Measurements from ENCODE around the gene EXOSC10.
"Not testable (repeated sequence)": the region's sequence is repeated elsewhere in the genome, so short reads cannot be mapped to it uniquely, and the experiment has no call there.

Gene EXOSC10

DNA sequence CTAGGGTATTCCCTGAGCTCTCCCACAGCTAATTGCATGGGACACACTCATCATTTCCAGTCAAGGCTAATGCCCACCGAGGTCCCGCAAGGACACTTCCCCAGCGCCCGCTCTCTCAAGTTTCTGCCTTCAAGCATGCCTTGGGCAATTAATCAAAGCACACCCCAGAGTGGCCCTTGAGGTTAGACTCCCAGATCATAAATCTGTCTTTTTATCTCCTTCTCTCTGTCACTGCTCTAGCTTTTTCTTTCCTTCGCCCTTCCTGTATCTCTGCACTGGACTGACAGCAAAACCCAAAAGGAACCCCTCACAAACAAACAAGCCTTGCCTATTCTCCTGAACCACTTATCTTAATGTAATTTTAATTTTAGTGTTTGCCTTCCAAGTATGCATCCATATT lies 7.9 kb upstream of the EXOSC10 start:
- no peak for DNase-seq

DNA sequence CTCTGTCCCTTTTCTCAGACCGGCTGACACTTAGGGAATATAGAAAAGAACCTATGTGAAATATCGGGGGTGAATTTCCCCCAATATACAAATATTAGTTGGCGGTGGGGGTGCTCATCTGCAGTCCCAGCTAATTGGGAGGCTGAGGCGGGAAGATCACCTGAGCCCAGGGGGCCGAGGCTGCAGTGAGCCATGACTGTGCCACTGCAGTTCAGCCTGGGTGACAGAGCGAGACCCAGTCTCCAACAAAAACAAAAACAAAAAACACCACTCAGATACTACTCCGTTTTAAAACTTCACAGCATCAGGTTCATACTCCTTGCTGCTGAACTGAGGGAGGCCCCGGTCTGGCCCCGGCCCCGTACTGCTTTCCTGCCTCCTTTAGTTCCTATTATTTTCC lies 5.9 kb upstream of the EXOSC10 start:
- no peak for DNase-seq

DNA sequence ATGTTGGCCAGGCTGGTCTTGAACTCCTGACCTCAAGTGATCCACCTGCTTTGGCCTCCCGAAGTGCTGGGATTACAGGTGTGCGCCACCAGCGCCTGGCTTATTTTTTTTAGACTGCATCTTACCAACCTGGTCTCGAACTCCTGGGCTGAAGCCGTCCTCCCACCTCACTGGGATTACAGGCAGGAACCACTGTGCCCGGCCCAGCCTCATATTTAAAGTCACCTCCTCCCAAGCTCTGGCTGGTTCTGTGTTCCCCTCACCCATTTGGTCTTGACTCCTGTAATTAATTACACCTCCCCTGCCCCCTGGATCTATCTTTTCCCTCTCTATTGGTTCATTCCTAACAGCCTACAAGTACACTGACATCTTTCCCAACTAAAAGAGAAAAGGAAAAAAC lies 1.7 kb upstream of the EXOSC10 start:
- no peak for DNase-seq

DNA sequence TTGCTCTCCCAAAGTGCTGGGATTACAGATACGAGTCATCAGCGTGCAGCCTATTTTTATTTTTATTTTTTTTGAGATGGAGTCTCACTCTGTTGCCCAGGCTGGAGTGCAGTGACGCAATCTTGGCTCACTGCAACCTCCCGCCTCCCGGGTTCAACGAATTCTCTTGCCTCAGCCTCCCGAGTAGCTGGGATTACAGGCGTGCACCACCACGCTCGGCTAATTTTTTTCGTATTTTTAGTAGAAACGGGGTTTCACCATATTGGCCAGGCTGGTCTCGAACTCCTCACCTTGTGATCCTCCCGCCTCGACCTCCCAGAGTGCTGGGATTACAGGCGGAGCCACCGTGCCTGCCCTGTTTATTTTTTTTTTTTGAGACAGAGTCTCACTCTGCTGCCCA lies 1.1 kb upstream of the EXOSC10 start:
- DNase-seq, result not testable (repeated sequence)

DNA sequence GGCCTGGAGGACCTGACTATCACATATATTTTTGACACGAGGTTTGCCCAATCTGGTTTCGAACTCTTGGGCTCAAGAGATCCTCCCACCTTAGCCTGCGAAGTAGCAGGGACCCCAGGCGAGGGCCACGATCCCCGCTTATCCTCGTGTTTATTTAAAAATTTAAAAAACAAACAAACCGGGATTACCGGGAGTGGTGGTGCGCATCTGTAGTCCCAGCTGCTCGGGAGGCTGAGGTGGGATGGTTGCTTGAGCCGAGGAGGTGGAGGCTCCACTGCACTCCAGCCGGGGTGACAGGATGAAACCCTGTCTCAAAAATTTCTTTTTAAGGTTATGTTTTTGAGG lies 452 bp upstream of the EXOSC10 start:
- DNase-seq, result no peak

DNA sequence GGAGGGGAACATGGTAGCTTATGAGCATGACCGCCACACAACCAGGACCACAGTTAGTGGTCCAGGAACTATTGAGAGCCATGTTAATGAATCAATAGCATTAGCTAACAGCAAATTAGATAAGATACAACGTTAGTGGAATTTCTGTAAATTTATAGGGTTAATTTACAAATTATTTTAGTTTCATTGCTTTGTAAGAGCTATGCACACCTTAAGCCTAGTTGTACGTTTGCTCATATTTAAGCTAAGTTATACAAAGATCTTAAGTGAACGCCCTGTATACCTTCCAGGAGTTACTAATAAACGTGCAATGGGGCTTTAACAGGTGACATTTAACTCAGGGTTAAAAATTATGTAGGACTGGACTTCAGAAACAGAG lies 749 bp downstream of the EXOSC10 start:
- DNase-seq, result no peak

DNA sequence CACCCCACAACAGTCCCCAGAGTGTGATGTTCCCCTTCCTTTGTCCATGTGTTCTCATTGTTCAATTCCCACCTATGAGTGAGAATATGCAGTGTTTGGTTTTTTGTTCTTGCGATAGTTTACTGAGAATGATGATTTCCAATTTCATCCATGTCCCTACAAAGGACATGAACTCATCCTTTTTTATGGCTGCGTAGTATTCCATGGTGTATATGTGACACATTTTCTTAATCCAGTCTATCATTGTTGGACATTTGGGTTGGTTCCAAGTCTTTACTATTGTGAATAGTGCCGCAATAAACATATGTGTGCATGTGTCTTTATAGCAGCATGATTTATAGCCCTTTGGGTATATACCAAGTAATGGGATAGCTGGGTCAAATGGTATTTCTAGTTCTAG lies 15.9 kb downstream of the EXOSC10 start:
- not testable (repeated sequence) for DNase-seq

DNA sequence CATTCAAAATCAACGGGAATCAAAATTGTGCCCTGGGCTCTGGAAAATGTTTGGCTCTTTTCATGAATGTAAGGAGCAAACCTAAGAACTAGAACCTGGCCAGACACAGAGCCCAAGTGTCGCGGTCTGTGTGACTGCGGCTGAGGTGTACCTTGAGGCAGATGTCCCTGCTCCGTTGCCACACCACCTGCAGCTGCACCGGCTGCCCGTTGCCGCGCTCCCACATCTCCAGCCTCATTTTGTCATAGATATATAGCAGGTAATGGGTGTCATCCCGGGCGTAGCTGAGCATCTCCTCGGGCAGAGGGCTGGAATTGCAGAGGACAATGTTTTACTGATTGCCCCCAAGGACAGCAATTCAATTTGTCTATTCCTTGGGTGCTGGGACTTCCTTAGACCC lies 18.7 kb downstream of the EXOSC10 start:
- DNase-seq, result no peak

DNA sequence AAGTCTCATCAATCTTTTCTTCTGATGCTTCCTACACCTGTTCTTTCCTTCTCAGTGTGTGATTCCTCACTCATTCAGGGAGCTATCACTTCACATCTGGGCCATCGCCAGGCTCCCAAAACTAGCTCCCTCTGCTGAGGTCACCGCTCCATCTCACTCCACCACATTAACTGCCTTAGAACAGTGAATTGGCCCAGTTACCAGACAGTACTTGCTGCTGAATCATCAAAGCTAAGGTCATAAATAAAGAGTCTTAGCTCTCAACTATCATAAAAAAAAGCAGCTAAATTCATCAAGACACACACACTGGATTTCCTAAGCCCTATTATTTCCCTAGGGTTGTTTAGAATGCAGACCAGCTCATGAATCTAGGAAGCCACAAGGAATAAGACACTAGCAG lies 21.0 kb downstream of the EXOSC10 start:
- no peak for DNase-seq

DNA sequence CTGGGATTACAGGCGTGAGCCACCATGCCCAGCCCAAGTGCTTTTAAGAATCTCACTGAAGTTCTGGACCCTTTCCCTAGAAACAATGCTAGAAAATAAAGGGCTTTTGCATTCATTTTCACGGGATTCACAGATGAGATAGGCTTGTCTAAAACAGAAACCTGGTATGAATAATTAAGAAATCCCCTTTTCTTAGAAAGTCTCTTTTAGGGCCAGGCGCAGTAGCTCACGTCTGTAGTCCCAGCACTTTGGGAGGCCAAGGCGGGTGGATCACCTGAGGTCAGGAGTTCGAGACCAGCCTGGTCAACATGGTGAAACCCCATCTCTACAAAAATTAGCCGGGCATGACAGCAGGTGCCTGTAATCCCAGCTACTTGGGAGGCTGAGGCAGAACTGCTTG lies 26.3 kb downstream of the EXOSC10 start:
- not testable (repeated sequence) for DNase-seq

DNA sequence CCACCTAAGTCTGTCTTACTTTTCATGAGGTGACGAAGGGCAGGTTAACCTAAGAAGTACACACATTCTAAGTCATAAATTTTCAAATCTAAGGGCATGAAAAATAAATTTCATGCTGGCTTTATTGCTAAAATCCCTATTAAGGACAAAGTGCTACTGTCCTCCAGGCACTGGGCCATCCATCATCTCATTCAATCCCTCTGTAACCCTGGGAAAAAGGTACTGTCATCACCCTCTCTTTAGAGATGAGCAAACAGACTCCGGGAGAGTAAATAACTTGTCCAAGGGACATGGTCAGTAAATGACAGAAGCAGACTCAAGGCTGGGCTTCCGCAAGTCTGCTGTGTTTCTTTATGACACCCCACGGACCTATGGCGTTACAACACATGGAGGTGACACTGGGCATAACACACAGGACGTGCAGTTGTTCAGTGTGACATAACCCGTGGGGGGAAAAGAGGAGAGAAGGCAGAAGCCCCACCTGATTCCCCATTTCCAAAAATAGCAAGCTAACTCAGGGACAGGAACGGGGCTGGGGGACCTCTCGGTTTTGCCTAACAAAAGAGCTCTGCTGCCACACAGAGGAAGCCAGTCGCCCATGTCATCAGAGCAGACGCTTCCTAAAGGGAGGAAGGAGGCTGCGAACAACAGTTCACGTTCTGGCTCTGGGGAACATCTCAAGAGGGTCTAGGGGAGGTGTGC lies 27.3 kb downstream of the EXOSC10 start:
- DNase-seq, result no peak

DNA sequence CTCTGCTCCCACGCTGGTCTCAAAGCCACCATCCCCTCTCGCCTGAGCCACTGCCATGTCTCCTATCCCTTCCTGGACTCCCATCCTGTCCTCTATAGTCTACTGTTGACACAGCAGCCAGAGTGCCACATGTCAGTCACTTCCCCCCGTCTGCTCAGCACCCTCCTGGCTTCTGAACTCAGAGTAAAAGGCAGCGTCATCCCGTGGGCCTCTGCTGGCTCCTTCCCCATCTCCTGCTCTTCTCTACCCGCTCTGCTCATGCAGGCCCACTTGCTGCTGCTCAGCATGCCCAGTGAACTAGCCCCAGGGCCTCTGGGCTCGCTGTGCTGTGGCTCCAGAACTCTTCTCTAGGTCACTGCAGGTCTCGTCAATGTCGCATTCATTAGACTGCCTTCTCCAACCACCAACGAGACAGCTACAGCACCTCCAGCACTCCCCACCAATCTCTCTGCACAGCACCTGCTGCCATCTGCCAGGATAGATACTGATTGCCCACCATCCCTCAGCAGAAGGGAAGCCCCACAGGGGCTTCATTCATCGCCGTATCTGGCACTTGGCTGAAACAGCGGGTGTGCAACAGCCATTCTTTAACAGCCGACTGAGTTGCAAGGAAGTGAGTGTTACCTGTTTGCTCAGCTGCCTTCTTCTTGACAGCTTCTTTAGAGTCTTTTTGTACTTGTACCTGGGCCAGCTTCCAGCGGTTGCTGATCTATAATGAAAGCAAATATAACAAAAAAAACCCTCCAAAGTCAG lies 28.0 kb downstream of the EXOSC10 start:
- no peak for DNase-seq

DNA sequence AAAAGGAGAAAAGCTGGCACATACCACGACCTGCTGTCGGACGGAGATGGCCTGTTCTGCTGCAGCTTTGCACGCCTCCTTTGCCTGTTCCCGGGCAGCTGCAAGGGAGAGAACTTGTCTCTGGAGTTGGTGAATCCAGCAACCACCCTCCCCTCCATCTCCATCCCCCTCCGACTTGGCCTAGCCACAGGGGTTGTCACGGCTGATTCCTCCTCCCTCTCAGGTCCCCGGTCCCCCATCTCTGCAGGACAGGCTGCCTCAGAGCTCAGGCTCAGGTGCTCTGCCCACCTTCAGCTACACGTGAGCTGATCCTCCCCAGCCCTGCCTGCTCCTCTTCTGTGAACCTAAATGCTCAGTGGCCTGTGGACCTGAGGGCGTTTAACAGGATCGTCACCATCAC lies 28.8 kb downstream of the EXOSC10 start:
- no peak for DNase-seq

DNA sequence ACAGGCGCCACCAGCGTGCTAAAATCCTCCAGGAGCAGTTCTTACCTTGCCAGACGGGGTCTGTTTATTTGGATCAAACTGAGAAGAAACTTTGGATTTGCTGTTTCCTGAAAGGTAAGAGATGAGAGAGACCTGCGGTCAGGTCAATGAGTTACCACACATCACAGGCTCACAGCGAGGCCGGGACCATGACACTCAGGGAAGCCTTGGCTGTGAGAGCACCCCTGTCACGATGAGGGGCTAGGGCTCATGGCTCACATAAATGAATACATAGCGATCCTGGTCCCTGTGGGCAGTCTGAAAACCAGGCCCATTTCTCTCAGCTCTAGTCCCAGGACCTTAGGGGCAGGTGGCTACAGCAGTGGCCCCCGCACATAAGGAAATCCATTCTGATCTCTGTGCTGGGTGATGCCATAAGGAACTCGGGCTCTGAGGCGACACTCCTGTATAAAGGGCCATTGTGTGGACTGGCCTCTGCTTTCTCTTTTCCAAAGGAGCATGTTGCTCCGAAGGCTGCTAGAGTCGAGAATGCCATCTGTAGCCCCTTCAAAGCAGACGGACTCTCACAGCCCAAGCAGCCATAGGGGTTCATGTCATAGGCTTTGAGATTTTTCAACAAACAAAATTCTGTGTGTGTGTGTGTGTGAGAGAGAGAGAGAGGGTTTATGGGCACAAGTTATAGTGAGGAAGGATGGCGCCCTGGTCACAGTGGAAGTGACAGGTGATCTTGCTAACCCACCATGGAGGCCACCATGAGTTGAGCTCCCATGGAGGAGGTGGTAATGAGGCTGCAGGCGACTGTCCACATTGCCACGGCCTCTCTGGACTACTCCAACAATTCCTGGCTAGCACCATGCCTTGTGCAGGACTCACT lies 30.8 kb downstream of the EXOSC10 start:
- DNase-seq, result no peak

DNA sequence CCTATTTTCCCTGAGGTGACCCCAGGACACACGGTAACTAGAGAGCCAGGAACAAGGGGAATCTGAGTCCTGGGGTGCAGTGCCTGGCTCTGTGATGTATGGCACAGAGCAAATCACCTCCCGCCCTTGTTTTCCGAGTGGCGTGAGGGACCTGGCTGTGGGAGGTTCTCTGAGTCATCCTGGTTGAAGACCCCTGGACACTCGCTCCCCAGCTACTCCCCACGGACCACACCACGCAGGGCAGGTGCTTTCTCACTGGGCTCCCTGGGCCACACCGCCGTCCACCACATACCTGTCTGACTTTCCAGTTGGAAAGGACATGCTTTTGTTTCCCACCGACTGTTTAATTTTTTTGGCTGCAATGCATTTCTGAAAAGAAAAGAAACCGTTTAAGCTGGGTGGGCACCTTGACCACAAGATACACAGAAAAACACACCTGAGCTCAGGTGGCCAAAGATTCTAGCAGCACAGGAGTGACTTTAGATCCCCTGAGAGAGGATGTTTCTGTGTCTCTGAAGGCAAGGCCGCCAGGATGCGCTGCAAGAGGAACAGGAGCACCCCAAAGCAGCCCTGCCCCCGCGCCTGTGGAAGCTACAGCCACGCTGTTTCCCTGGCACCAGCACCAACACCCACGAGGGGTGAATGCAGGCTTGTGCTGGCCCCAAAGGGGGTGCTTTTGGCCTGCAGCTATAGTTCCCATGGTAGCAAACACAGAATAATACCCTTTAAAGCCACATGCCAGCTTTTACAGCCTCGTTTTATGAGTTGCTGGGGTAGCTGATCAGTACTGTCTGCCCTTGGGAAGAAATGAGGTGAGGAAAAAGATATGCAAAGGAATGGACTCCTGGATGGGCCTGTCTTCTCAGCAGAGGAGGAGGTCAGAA lies 31.7 kb downstream of the EXOSC10 start:
- DNase-seq, result no peak

DNA sequence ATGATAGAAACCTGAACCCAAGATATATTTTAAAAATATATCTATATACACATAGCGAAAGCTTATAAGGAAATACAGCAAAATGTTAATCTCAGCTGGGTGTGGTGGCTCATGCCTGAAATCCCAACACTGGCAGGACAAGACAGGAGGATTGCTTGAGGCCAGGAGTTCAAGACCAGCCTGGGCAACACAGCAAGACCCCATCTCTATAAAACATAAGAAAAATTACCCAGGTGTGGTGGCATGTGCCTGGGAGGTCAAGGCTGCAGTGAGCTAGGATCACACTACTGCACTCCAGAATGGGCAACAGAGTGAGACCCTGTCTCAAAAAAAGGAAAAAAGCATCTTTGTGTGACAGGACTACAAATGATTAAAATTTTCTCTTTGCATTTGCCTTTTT lies 33.9 kb downstream of the EXOSC10 start:
- DNase-seq, result no peak

DNA sequence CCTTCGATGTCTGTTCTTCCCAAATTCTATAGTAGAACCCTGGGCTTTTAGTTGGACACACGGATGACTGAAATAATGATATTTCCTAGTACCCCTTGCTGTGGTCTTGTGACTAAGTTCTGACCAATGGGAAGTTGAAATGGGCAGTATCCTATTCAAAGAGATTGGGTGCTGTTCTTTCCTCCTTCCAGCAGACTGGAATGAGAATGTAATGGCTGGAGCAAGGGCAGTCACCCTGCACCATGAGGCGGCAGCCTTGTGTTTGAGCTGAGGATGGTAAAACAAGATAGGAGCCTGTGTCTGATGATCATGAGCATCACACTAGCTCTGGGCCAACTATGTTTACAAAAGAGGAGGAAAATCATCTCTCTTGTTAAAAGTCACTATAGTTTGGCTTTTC lies 34.7 kb downstream of the EXOSC10 start:
- no peak for DNase-seq

DNA sequence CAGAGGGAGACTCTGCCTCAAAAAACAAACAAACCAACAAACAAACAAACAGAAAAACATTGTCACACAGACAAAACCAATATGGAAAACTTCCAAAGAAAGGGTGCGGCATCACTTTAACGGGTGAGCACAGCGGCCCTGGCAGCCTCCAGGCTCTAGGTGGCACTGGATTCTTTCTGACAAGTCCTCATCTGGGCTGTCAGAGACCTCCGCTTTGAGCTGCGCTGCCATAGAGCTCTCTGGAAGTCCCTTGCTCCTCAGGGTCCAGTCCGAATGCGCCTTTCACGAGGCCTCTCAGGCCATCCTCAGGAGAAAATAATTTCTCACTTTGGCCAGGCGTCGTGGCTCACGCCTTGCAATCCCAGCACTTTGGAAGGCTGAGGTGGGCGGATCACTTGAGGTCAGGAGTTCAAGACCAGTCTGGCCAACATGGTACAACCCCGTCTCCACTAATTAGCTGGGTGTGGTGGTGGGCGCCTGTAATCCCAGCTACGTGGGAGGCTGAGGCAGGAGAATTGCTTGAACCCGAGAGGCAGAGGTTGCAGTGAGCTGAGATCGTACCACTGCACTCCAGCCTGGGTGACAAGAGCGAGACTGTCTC lies 35.6 kb downstream of the EXOSC10 start:
- DNase-seq, result not testable (repeated sequence)

DNA sequence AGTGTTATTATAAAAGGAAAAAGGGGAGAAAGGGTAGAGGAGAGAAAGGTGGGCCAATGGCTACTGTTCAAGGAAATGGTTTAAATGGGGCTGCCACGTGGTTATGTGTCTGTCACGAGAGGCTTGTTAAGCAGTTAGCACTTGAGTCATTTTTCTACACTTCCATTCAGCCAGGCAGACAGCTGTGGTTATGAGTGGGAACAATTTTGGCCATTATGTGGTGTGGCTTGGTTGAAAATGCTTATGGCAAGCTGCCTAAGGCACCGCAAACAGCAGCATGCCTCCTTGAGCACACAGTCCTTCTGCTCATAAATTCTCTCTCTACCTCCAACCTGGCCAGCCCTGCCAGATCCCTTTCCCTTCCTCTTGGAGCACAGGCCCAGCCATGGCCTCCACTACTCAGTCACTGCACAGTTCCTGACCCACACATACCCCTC lies 36.7 kb downstream of the EXOSC10 start:
- DNase-seq, result no peak

DNA sequence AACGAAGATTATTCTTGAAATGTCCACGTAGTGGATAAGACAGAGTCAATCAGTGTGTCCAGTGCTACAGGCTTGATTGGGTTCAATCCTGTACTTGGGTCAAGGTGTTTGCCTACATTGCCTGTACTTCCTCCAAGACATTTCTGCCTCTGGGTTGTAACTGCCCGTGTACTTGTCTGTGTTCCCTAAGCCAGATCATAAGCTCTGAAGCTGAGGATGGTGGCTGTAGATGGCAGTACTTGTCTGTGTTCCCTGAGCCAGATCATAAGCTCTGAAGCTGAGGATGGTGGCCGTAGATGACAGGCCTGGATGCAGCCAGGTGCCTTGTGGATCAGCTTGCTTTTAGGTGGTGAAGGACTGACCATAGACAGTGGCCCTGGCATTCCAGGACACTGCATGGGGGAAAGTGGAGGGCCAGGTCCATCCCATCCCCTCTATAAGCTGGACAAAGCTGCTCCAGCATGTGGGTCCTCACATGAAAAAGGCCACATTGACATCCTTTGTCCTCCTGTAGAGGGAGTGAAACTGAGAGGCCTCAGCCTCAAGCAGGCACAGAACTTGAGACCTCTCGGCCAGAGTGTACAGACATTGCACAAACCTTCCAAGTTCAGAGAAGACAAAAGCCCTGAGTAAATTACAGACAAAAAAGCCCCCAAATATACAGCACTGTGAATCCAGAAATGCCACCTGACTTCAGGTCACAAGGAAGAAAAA lies 37.9 kb downstream of the EXOSC10 start:
- no peak for DNase-seq

DNA sequence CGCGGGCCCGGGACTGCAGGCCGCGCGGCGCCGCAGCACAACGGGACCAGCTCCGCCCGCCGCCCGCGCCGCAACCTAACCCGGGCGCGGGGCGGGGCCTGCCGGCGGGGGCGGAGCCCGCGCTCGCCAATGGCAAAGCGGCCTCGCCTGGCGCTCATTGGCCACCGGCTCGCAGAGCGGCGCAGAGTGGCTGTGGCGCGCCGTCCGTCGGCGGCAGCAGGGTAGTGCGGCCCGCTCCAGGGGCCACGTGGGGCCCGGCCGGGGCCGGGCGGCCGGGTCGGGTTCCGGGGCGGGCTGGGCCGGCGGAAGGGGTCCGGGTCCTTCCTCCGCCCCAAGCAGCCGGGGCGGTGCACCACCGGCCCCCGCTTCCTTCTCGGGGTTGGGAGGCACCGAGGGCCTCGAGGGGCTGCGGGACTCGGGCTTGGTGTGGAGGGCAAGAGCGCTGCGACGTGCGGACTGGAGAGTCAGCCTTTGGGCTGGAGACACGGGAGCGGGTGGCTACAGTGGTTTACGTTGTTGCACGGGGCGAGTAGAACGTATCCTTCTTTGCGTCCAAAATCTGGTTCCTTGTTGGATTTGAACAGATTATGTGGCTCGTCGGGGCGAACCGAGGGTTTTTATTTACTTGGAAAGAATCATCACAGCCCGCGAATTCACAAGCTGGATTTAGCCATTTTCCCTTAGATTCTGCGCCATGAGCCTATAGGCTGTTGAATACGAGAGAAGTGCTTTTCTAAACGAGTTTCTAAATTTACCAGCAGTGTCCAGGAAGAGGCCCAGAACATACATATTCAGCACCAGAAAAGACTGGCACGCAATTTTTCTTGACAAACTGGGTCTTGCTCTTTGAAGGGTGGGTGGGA lies 39.5 kb downstream of the EXOSC10 start, which contains the start of gene SRM:
TSS of gene SRM (minus strand) at position 51 of the 863 bp plus-strand sequence. CDS start 75 bp downstream, outside the sequence.
- DNase-seq, result peak; percentile 33

Measured in NCI-H524 treated with DMSO at 0.1 percent for 48 hours (cell line).